Measurements from ENCODE around the gene SRSF8. TPM values are rescaled to one million over a fixed set of nuclear protein-coding genes. Genes with fewer than 3 reads are reported as not detected.

SRSF8 gene
- total and polyA plus RNA-seq, 9 of the 15 experiments (the other 6 are each of a cell fraction or from before 2014, with no cell fraction given): 18.0 to 53.4 (median 27.9) TPM

GRCh38 chr11:95055283-95055897 lies 11.3 kb upstream of the SRSF8 start:
- Histone ChIP-seq H3K4me3 (no peak overlapping the region), H3K9ac (ENCODE audit: insufficient read depth in 1 of 2, low read depth in 2 of 2, low read length in 2 of 2) (no peak overlapping the region), H3K4me1 (replicated peaks in 1 of 2; ENCODE audit: control insufficient read depth in 2 of 2, insufficient read depth in 2 of 2, low read length in 2 of 2) (peaks cover under 1 to 4% of the 10 kb centered on the region in 2 experiments; a peak in 2 of 5 replicates), H3K36me3 (ENCODE audit: control insufficient read depth, insufficient read depth, low read length) (no peaks in the 10 kb centered on the region), H4K20me1 (replicated peaks; ENCODE audit: control insufficient read depth, insufficient read depth, low read length) (no peaks in the 10 kb centered on the region), H3K79me2 (ENCODE audit: control insufficient read depth, insufficient read depth, low read length) (no peaks in the 10 kb centered on the region), H3K27me3 (ENCODE audit: control insufficient read depth in 2 of 2, insufficient read depth in 2 of 2, low read length in 2 of 2) (peaks cover 2 to 23% of the 10 kb centered on the region in 2 experiments; a peak in 3 of 5 replicates), H2AFZ (ENCODE audit: low read depth, low read length) (no peak overlapping the region), H3K4me2 (ENCODE audit: insufficient read depth, low read length) (no peak overlapping the region), H3K9me3 (replicated peaks; ENCODE audit: control insufficient read depth, insufficient read depth, low read depth, low read length) (no peaks in the 10 kb centered on the region), H3K27ac (ENCODE audit: extremely low read depth, low read depth, low read length) (no peak overlapping the region), H3K9me1 (ENCODE audit: control insufficient read depth, insufficient read depth, low read length) (no peaks in the 10 kb centered on the region)
- WGBS (ENCODE audit: insufficient coverage, low coverage, missing lambda C conversion rate): 3% methylated on average over 2 of the region's 2 CpGs
- CTCF ChIA-PET (ENCODE audit: low intra/inter-chr PET ratio): no interaction called here
- ATAC-seq (no peak), FAIRE-seq (no peak), DNase-seq (ENCODE audit: extremely low read depth in 1 of 4, low spot score in 3 of 4) (no peak)
- no TSS peak for BruUV-seq (replicated peaks)
- intact Hi-C loops (cut with micrococcal nuclease): no loop called here
- POLR2A ChIA-PET: interaction anchor here (1.2 to 1.4 kb wide), 2 partner anchors 12 to 99 kb away, joined by 3 to 5 read pairs; partner anchors contain the start of gene SRSF8
- in situ Hi-C loops (cut with MboI): no loop called here
- TF ChIP-seq ZNF639 (CRISPR knock-in tag; conservative IDR thresholded peaks at IDR 0.05 in 1 of 2, IDR thresholded peaks at IDR 0.05 in 1 of 2): no peak

GRCh38 chr11:95057959-95058358 lies 8.8 kb upstream of the SRSF8 start:
- no peaks in the 10 kb centered on the region for H3K9me1 ChIP-seq (ENCODE audit: control insufficient read depth, insufficient read depth, low read length)
- intact Hi-C loops (cut with micrococcal nuclease): no loop called here
- ChIA-PET POLR2A (interaction anchor here (1.4 to 1.6 kb wide), 2 partner anchors 9 to 11 kb away, joined by 4 to 7 read pairs; partner anchors contain the start of gene SRSF8), CTCF (ENCODE audit: low intra/inter-chr PET ratio) (interaction anchor here (0.6 kb wide), 1 partner anchor 40 kb away, joined by 3 read pairs; no protein-coding TSS in a partner anchor)
- no peaks in the 10 kb centered on the region for H3K79me2 ChIP-seq (ENCODE audit: control insufficient read depth, insufficient read depth, low read length)
- no peak overlapping the region for H3K4me3 ChIP-seq
- H3K27me3 ChIP-seq (ENCODE audit: control insufficient read depth in 2 of 2, insufficient read depth in 2 of 2, low read length in 2 of 2): peaks cover 0 to 18% of the 10 kb centered on the region in 2 experiments; a peak in 2 of 5 replicates
- no peak overlapping the region for H2AFZ ChIP-seq (ENCODE audit: low read depth, low read length)
- no TSS peak for BruUV-seq (replicated peaks)
- no peak for FAIRE-seq
- 10% methylated on average over 8 of the region's 8 CpGs for WGBS (ENCODE audit: insufficient coverage, low coverage, missing lambda C conversion rate)
- no peak for DNase-seq (ENCODE audit: extremely low read depth in 1 of 4, low spot score in 3 of 4)
- no peaks in the 10 kb centered on the region for H3K4me1 ChIP-seq (replicated peaks in 1 of 2; ENCODE audit: control insufficient read depth in 2 of 2, insufficient read depth in 2 of 2, low read length in 2 of 2)
- no peak for ATAC-seq
- H3K27ac ChIP-seq (ENCODE audit: extremely low read depth, low read depth, low read length): no peak overlapping the region
- in situ Hi-C loops (cut with MboI): no loop called here
- H3K36me3 ChIP-seq (ENCODE audit: control insufficient read depth, insufficient read depth, low read length): no peaks in the 10 kb centered on the region
- H3K9me3 ChIP-seq (replicated peaks; ENCODE audit: control insufficient read depth, insufficient read depth, low read depth, low read length): no peaks in the 10 kb centered on the region
- H4K20me1 ChIP-seq (replicated peaks; ENCODE audit: control insufficient read depth, insufficient read depth, low read length): no peaks in the 10 kb centered on the region
- no peak overlapping the region for H3K9ac ChIP-seq (ENCODE audit: insufficient read depth in 1 of 2, low read depth in 2 of 2, low read length in 2 of 2)
- no peak overlapping the region for H3K4me2 ChIP-seq (ENCODE audit: insufficient read depth, low read length)
- no peak for TF ChIP-seq CHD1 (IDR thresholded peaks at IDR 0.05; ENCODE audit: low read length)
- no peak for TF ChIP-seq DDX20 (tag; IDR thresholded peaks at IDR 0.05; ENCODE audit: low read depth)
- TF ChIP-seq NR2C1 (IDR thresholded peaks at IDR 0.05): no peak
- TF ChIP-seq NR2C1 (tag; IDR thresholded peaks at IDR 0.05): no peak
- no peak for TF ChIP-seq KLF13 (tag; IDR thresholded peaks at IDR 0.05; ENCODE audit: borderline replicate concordance, low read depth)
- TF ChIP-seq POLR2A (conservative IDR thresholded peaks at IDR 0.05): no peak
- no peak for TF ChIP-seq GABPB1 (CRISPR knock-in tag; IDR thresholded peaks at IDR 0.05)
- no peak for TF ChIP-seq MECOM (CRISPR knock-in tag; IDR thresholded peaks at IDR 0.05)
- no peak for TF ChIP-seq BHLHE40 (IDR thresholded peaks at IDR 0.05; ENCODE audit: low read length)
- no peak for TF ChIP-seq HCFC1 (IDR thresholded peaks at IDR 0.05; ENCODE audit: low read depth, low read length)
- no peak for TF ChIP-seq SNRNP70 (optimal IDR thresholded peaks at IDR 0.05; ENCODE audit: low read depth, low read length)
- no peak for TF ChIP-seq NBN (IDR thresholded peaks at IDR 0.05; ENCODE audit: low read depth)
- no peak for TF ChIP-seq MBD2 (IDR thresholded peaks at IDR 0.05; ENCODE audit: borderline replicate concordance, low read depth)
